NCI-H2029 (cell line): Measurements from ENCODE around the gene MUC5AC.
"Not testable (repeated sequence)": the region's sequence is repeated elsewhere in the genome, so short reads cannot be mapped to it uniquely, and the experiment has no call there.

Experiments
- DNase-seq: peaks from one replicate; lab custom pipeline; 2025; lab: John Stamatoyannopoulos, UW

MUC5AC gene

GRCh38 chr11:1148752-1149180, 9.0 kb upstream of the MUC5AC start:
- DNase-seq: no peak

- DNase-seq: no peak
Observed at GRCh38 chr11:1149545-1149944, 8.2 kb upstream of the MUC5AC start.

GRCh38 chr11:1150116-1150515, 7.6 kb upstream of the MUC5AC start:
- no peak for DNase-seq

- DNase-seq: no peak
Observed at GRCh38 chr11:1150769-1151365, 6.9 kb upstream of the MUC5AC start.

- DNase-seq: no peak
Observed at GRCh38 chr11:1151366-1152315, 6.1 kb upstream of the MUC5AC start.

GRCh38 chr11:1152316-1153104, 5.2 kb upstream of the MUC5AC start:
- DNase-seq: no peak

- DNase-seq: no peak
Observed at GRCh38 chr11:1153105-1153950, 4.4 kb upstream of the MUC5AC start.

- no peak for DNase-seq
Observed at GRCh38 chr11:1153951-1154493, 3.7 kb upstream of the MUC5AC start.

GRCh38 chr11:1154656-1155055, 3.1 kb upstream of the MUC5AC start:
- DNase-seq: not testable (repeated sequence)

- DNase-seq: no peak
Observed at GRCh38 chr11:1155274-1155693, 2.5 kb upstream of the MUC5AC start.

- DNase-seq: no peak
Observed at GRCh38 chr11:1156506-1157340, 1.0 kb upstream of the MUC5AC start.

GRCh38 chr11:1157341-1157644, 460 bp upstream of the MUC5AC start:
- DNase-seq: no peak

GRCh38 chr11:1158681-1159487, 1.1 kb downstream of the MUC5AC start:
- DNase-seq: no peak

GRCh38 chr11:1159488-1160220, 1.9 kb downstream of the MUC5AC start:
- DNase-seq: not testable (repeated sequence)

- DNase-seq: no peak
Observed at GRCh38 chr11:1160231-1161101, 2.7 kb downstream of the MUC5AC start.

- DNase-seq: no peak
Observed at GRCh38 chr11:1161410-1162137, 3.8 kb downstream of the MUC5AC start.

- DNase-seq: no peak
Observed at GRCh38 chr11:1162138-1162475, 4.4 kb downstream of the MUC5AC start.
